RPMI8226 (cell line): ENCODE measurements around the gene VSX1.

Experiments used
- DNase-seq: peaks from one replicate; pipeline ENCODE4 v3.0.0-alpha.2; 2015

Gene VSX1

DNA sequence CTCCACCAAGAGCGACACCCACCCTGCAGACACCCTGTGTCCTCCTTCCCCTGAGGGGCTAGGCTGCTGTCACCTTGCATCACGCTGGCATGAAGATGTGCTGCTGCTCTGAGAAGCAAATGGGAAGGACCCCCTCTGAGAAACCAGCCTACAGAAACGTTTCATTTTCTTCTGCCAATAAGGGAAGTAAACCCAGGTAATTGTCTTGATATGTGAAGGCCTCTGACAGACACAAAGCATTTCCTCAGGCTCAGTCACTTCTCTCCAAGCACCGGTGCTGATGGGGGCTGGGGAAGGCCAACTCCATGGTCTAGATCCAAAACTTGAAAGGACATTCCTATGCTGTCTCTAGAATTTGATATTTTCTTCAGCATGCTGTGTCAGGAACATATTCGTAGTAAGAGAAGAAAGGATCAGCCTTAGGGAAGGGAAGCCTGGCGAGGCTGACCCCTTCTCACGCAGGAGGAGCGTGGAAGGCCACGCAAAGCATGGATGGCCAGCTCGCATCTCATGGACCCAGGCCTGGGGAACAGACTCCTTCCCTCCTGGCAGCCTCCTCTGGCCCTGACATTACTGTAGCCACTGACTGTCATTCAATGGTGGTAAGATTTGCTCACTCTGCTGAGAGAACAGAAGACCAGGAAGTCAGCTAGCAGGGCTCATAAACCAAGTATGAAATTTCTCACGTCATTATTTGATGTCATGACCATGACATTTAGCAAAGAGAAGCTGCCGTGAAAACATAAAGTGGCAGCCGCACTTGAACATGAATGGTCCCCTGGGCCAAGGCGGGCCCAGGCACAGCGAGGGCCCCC, 44.4 kb downstream of the VSX1 start:
- DNase-seq: no peak

DNA sequence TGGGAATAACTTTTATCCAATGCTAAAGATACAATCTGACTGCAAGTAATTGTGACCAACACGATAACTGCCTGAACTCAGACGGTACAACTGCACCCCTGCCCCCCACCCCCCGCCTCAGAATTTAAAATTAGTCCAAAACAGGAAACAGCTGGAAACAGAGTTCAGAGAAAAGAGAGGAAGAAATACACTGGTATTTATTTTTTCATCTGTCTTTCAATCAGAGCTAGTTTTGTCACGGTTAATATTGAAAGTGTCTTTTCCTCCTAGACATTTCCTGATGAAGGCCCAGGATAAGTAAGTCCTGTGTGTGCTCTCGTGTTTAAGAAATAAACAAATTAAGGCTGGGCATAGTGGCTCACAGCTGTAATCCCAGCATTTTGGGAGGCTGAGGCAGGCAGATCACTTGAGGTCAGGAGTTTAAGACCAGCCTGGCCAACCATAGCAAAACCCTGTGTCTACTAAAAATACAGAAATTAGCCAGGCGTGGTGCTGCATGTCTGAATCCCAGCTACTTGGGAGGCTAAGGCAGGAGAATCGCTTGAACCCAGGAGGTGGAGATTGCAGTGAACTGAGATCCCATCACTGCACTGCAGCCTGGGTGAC, 45.5 kb downstream of the VSX1 start:
- DNase-seq: no peak

DNA sequence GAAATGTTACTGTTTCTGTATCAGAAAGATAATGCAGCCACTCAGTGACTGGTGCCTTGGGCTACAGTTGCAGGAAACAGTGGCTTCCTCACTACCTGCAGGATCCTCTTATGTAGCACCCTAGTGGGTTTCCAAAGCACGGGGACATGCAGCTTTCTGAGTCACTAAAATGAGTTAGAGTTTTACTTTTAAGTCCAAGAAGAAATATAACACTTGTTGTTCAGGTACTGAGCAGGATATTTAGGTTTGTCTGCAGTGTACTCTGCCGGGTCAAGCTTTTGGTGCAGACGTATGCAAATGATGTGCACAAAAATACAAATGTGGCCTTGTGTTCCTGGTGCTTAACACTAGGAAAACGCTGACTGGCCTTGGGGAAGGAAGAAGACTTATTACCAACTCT, 46.0 kb downstream of the VSX1 start:
- DNase-seq: no peak

DNA sequence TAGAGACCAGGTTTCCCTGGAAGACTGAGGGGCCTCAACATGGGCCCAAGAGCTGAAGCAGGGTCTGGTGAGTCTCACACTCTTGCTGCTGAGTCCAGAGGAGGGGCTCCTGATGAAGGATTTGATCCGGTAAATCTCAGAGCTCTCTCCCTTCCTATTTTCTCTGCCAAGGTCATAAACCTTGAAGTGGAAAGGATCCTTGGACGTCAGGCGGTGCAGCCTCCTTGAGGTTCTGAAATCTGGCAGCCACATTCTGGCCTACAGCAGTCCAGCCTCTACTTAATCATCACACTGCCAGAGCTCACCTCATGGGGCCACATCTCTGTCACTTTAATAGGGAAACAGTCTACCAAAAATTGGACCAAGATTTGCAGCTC, 48.0 kb downstream of the VSX1 start:
- no peak for DNase-seq

DNA sequence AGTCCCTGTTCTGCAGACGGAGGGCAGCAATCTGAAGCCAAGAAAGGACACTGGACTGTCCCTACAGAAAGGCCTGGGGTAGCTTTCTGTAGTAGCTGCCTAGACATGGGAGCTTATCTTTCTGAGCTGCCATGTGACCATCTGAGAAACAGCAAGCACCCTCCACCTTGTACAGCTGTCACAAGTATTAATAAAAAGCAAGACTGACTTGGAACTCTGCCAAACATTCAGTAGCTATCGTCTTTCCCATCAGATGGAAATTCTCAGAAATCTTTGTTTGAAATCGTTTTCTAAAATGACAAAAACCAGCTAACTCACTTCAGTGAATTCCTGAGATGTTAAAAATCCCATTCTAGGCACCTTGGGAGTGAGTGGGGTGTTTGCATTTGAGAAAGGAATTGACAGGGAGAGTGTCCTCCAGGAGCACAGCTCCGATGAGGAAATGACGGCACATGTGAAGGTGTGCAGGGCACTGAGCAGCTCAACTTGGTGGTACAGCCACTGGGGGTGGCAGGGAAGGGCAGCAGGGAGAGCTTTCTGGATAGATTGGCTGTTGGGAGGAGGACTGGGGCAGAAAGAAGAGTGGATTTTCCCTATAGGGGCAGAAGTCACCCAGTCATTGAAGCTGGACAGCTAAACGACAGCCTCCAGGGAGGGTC, 48.5 kb downstream of the VSX1 start:
- DNase-seq: no peak

DNA sequence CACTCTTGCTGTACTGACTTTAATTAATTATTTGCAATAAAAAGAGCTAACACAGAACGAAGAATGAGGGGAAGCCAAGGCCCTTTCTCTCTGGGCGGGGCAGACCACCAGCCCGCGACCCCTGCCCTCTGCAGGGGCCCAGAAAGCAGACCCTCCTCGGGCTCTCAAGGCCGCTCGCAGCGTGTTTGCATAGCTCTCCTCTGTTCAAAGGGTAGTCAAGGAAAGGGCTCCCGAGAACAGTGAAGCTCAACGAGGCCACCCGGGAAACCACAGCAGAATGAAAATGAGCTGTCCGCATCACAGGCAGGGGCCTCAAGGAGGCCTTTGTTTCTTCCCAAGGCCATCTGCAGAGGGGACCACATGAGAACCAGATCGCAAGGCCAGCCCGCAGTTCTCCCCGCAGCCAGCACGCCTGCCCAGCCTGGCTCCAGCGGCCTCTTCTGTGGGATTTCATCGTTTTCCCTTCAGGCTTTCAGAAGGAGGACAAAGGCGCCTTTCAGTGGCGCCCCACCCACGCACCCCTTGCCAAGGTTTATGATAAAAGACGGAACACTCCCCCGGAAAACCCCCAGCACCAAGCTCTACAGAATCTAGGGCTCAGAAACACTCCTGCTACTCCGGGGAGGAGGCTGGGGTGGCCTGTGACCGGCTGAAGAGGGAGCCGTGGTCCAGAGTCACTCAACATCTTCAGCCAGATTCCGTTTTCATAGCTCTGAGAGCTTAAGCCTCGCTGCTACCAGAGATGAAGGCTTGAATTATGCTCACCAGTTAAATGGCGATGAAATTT, 49.3 kb downstream of the VSX1 start:
- no peak for DNase-seq

DNA sequence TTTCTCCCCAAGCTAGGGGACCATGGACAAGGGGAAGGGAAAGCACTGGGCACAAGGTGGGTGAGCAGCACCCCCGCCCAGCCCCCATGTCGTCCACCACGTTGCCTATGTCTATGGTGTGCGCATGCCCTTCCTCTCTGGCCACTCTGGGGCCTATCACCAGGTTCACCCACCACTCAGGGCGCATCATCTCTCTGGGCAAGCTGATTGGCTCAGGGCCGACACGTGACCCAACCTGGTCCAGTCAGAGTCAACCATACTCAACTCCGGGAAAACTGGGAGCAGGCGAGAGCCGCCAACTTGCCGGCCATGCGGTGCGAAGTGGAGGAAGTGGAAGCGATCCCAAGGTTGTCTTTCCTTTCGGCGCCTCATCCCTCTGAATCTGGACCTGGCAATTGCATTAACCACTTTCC, 49.9 kb downstream of the VSX1 start:
- no peak for DNase-seq

DNA sequence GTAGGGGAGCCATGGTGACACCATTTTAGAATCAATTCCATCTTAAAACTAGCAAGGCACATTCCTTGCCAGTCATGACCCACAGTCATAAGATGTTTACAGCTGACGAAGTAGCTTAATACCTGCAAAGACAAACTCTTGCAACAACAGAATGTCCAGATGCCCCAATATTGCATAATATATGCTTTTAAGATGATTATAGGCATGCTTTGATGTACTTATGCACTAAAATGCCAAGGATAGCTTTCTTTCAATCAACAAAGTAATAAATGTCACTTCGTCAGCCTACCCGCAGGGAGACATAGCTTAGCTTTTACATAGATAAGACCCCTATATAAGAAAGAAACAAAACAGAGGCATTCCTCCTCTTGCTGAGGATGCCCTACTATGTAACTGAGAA, 50.7 kb downstream of the VSX1 start:
- DNase-seq: no peak

DNA sequence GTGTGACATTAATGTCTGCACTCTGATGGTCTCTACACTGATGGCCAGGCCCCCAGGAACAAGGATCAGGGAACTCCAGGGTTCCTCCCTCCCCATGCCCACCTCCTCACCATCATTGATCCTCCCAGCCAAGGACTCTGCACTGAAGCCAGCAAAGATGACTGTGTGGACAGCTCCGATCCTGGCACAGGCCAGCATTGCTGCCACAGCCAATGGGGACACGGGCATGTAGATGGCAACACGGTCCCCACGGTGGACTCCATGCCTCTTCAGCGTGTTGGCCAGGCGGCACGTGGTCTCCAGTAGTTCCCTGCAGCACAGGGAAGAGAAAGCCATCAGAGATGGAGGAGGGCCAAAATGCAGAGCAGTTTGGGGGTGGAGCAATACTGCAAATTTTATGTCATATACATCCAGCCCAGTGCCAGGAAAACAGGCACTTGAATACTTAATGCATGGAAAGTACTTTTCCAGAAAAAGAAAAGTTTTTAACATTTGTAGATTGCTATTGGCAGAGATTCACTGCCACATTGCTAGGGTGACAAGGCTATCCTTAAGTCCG, 51.2 kb downstream of the VSX1 start:
- no peak for DNase-seq

DNA sequence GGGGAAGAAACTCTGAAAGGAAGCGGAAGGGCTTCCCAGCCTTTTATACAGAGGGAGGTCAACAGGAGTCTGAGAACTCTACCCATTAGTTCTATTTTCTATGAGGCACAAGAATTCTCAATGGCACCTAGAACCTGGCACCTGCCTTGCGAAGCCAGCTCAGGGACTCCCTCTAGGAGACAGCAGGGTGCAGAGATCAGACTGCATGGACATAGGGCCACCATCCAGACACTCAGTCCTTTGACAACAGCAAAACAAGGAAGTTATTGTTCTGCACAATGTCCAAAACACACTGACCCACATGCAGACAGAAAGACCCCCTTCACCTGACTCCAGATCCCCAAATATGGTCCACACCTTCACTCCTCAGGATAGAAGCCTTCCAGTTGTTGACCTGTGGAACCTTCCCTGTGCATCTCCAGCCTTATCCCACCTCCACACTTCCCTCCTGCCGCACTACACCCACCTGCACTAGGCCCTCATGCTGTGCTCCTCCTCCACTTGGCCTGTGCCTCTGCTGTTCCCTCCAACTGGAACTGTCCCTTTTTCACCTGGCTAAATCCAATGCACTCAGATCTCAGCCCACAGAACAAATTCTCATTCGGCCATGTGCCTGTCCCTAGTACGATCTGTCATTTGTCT, 51.8 kb downstream of the VSX1 start:
- DNase-seq: no peak

DNA sequence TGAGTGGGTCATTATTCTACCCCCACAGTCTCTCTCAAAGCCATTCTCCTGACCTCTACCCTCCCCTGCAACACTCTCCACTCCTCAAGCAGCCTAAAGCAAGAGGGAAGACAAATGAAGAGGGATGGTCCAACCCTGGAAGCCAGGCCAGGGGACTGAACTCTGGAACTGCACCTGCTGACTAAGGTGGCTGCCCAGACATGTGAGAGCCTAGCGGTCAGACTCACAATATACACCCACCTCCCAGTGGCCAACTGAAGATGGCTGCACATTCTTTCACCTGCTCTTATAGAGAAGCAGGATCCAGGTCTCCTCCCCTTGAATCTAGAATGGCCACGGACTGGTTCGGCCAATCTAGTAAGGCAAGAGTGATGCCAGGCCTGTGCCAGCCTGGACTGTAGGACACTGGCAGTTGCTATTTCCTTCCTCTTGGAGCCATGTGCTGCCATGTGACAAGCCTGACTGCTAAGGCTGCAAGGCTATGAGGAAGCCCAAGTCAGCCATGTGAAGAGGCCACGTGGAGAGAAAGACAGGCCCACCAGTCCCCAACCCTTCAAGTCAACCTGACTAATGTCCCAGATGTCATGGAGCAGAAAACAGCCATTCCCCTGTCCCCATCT, 55.8 kb downstream of the VSX1 start:
- no peak for DNase-seq
